Lung (tissue), 12 donors: ENCODE measurements around the gene CABLES2. TPM values are rescaled to one million over a fixed set of nuclear protein-coding genes. Genes with fewer than 3 reads are reported as not detected.

Source experiments
- ATAC-seq: fragments of 200-7000 bp; cut with Tn5 transposase; one replicate; pipeline ENCODE4 v1.9.1; 2020; ENCODE audit warnings: moderate number of reproducible peaks; ENCODE audit not compliant: insufficient read depth, low FRiP score
- DNase-seq, 3 donors: peaks; one replicate each; pipeline ENCODE4 v3.0.0-alpha.2; 2013 to 2017
- H3K27ac ChIP-seq, 2 donors: one replicate each; pipeline ENCODE4 v1.5.1; 2013; ENCODE audit warnings: mild to moderate bottlenecking in 2 of 2, moderate library complexity in 2 of 2, control low read depth in 1 of 2, inconsistent platforms in 1 of 2, low read depth in 1 of 2, low read length in 1 of 2
- H3K27me3 ChIP-seq, 3 donors: one replicate each; pipeline ENCODE4 v1.5.1; 2013; ENCODE audit warnings: low read length in 2 of 3; ENCODE audit not compliant: control insufficient read depth in 3 of 3, insufficient read depth in 3 of 3
- H3K36me3 ChIP-seq, 4 donors: one replicate each; pipeline ENCODE4 v1.5.1; 2013; ENCODE audit warnings: low read length in 4 of 4, mild to moderate bottlenecking in 1 of 4, moderate library complexity in 1 of 4; ENCODE audit not compliant: control insufficient read depth in 4 of 4, insufficient read depth in 4 of 4
- H3K4me1 ChIP-seq, 5 donors: one replicate each; pipeline ENCODE4 v1.5.1; 2013; ENCODE audit warnings: low read length in 5 of 5, mild to moderate bottlenecking in 2 of 5, moderate library complexity in 1 of 5; ENCODE audit not compliant: control insufficient read depth in 5 of 5, insufficient read depth in 5 of 5
- H3K4me3 ChIP-seq: one replicate; pipeline ENCODE4 v1.5.1; 2013; ENCODE audit warnings: mild to moderate bottlenecking, control low read depth, moderate library complexity
- H3K9ac ChIP-seq, 2 donors: one replicate each; pipeline ENCODE4 v1.5.1; 2013; ENCODE audit warnings: low read length in 2 of 2, control low read depth in 1 of 2; ENCODE audit not compliant: insufficient read depth in 1 of 2
- H3K9me3 ChIP-seq, 4 donors: one replicate each; pipeline ENCODE4 v1.5.1; 2013; ENCODE audit warnings: low read length in 3 of 4, mild to moderate bottlenecking in 1 of 4, moderate library complexity in 1 of 4; ENCODE audit not compliant: control insufficient read depth in 4 of 4, insufficient read depth in 3 of 4
- WGBS, 2 donors: extraction: QIAGEN DNeasy Blood & Tissue Kit; methylation state at CpG; one replicate each; pipeline ENCODE4 v1.1.7; 2013; 5-methylcytosine and 5-hydroxymethylcytosine counted together
- polyA plus RNA-seq, 2 donors: library from polyadenylated mRNA; stranded (reverse); fragments of 200-250 nt; gene quantifications; one replicate each; pipeline ENCODE4 v1.2.1, GENCODE V29; 2013
- total RNA-seq, 2 donors: library from RNA; depleted of rRNA in 1 of 2; stranded (reverse); fragments of >200 nt in 1 of 2; gene quantifications; one replicate each; pipeline ENCODE4 v1.2.1, GENCODE V29; 2014 to 2021
- TF ChIP-seq, protein P1 (sequence below): IDR thresholded peaks from 2 replicates; pipeline ENCODE4 v1.5.1; 2012; ENCODE audit warnings: mild to moderate bottlenecking; ENCODE audit errors: control extremely low read depth, extremely low read depth
- donor health status: control.
- donor health status: control.
- donor health status: Bipolar disorder and iron deficiency.
- donor health status: healthy.
- donor health status: DM: yes; HTN: yes; CAD: no.

The CABLES2 gene
- total and polyA plus RNA-seq, 4 donors, result 1.9 to 4.4 (median 3.6) TPM

DNA sequence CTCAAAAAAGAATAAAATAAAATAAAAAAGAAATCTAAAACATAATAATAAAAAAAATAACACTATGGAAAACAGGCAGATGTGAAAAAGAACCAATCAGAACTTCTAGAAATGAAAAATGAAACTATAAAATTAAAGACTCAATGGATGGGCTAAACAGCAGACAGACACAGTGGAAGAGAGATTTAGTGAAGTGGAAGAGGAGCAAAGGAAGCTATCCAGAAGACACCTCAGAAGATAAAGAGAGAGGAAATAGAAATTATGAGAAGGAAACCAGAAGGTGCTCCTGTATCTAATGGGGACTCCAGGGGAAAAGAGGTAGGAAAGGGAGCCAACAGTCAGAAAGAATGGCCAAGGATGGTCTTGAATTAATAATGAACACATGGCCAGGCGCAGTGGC lies 58.5 kb downstream of the CABLES2 start:
- TF ChIP-seq, protein P1, sequence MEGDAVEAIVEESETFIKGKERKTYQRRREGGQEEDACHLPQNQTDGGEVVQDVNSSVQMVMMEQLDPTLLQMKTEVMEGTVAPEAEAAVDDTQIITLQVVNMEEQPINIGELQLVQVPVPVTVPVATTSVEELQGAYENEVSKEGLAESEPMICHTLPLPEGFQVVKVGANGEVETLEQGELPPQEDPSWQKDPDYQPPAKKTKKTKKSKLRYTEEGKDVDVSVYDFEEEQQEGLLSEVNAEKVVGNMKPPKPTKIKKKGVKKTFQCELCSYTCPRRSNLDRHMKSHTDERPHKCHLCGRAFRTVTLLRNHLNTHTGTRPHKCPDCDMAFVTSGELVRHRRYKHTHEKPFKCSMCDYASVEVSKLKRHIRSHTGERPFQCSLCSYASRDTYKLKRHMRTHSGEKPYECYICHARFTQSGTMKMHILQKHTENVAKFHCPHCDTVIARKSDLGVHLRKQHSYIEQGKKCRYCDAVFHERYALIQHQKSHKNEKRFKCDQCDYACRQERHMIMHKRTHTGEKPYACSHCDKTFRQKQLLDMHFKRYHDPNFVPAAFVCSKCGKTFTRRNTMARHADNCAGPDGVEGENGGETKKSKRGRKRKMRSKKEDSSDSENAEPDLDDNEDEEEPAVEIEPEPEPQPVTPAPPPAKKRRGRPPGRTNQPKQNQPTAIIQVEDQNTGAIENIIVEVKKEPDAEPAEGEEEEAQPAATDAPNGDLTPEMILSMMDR, result no peak
- H3K9me3 ChIP-seq, result no peaks in the 10 kb centered on the region
- WGBS, 2 donors, result 97 to 100% methylated on average over 1 of the region's 1 CpG
- DNase-seq (no peak), ATAC-seq (no peak)
- no peak overlapping the region for H3K27ac ChIP-seq
- H3K27me3 ChIP-seq, result no peaks in the 10 kb centered on the region
- H3K36me3 ChIP-seq, result peaks cover 0 to 53% (median 5%) of the 10 kb centered on the region in 4 donors
- H3K4me1 ChIP-seq, result peaks cover 0 to 2% (median 0%) of the 10 kb centered on the region in 5 donors
- H3K9ac ChIP-seq, result no peak overlapping the region
- H3K4me3 ChIP-seq, result no peak overlapping the region

DNA sequence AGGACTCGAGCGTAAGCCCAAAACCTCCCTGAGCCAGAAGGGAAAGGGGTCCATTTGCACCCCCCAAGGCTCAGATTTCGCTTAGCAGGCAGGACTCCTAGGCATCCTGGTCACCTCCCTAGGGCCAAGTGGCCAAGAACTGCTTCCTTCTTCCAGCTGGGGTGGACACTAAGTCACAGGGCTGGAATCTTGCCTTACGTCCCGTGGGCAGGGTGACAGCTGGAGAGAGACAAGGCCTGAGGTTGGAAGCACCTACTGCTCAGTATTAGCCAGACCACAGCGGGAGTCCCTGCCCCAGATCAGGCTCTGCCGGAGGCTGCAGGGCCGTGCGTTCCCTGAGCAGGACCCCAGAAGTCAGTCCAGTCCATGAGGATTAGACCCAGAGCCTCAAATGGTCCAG lies 59.6 kb downstream of the CABLES2 start:
- Histone ChIP-seq H3K27ac (no peak overlapping the region), H3K9me3 (no peaks in the 10 kb centered on the region), H3K9ac (no peak overlapping the region), H3K4me3 (no peak overlapping the region), H3K36me3 (peaks cover 0 to 50% (median 5%) of the 10 kb centered on the region in 4 donors), H3K4me1 (no peaks in the 10 kb centered on the region), H3K27me3 (no peaks in the 10 kb centered on the region)
- TF ChIP-seq, protein P1, result no peak
- DNase-seq, result no peak
- no peak for ATAC-seq
- 84 to 87% methylated on average over 9 of the region's 9 CpGs for WGBS, 2 donors

DNA sequence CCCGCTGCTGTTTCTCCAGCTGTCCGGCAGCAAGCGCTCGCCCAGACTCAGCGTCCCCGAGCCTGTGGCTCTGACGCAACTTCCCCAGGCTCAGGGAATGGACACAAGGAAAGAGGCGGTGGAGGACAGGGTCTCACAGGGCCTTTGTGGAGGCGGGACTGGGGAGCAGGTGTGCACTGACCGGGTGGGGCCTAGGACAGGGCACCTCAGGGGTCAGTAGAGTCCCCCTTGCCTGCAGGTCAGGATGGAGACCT lies 60.0 kb downstream of the CABLES2 start:
- peaks cover 0 to 47% (median 5%) of the 10 kb centered on the region in 4 donors for H3K36me3 ChIP-seq
- TF ChIP-seq, protein P1, result no peak

DNA sequence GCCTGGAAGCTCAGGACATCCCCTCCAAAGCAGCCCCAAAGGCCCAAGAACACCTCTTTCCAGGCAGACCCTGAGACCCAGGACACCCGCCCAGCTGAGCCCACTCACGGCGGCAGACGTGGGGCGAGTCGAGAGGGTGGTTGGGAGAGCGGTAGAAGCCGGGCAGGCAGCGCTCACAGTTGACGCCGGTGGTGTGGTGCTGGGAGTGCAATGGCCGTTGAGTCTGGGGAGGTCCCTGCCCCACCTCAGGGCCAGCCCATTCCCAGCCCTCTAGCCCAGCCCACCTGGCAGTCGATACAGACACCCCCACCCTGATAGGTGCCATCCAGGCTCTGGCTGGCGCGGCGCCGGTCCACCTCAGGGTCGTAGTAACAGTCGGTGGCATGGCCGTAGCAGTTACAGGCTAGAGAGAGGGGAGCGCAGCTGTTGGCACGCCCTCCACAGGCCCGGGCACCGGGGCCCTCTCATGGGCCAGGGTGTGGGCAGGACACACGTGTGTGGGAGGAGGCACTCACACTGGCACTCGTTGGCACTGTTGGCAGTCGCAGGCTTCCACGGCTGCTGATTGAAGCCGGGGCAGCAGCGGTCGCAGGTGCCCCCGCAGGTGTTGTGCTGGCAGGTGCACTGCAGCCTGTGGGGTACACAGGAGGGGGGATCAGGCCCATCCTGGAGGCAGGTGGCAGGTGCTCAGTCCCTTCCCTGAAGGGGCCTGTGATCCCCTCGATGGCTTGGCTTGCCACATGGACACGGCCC lies 60.5 kb downstream of the CABLES2 start:
- ATAC-seq (no peak), DNase-seq (no peak)
- peaks cover 0 to 42% (median 4%) of the 10 kb centered on the region in 4 donors for H3K36me3 ChIP-seq
- WGBS, 2 donors, result 92 to 93% methylated on average over 34 of the region's 34 CpGs
- TF ChIP-seq, protein P1, result no peak
- no peaks in the 10 kb centered on the region for H3K4me1 ChIP-seq
- no peaks in the 10 kb centered on the region for H3K9me3 ChIP-seq
- no peak overlapping the region for H3K27ac ChIP-seq
- H3K4me3 ChIP-seq, result no peak overlapping the region
- no peaks in the 10 kb centered on the region for H3K27me3 ChIP-seq
- no peak overlapping the region for H3K9ac ChIP-seq

More for the DNA sequence above, 60.0 kb downstream of the CABLES2 start:
- no peaks in the 10 kb centered on the region for H3K9me3 ChIP-seq
- no peak overlapping the region for H3K4me3 ChIP-seq
- DNase-seq, result no peak
- no peaks in the 10 kb centered on the region for H3K4me1 ChIP-seq
- no peaks in the 10 kb centered on the region for H3K27me3 ChIP-seq
- H3K9ac ChIP-seq, result no peak overlapping the region
- H3K27ac ChIP-seq, result no peak overlapping the region
- no peak for ATAC-seq
- WGBS, 2 donors, result 88 to 95% methylated on average over 10 of the region's 10 CpGs
